Kidney (tissue), 14 donors: Measurements from ENCODE around the gene PSME2. TPM values are rescaled to one million over a fixed set of nuclear protein-coding genes. Genes with fewer than 3 reads are reported as not detected.

ENCODE experiments used
- DNase-seq, 5 donors: peaks; one replicate each; pipeline ENCODE4 v3.0.0-alpha.2; 2013 to 2020
- FAIRE-seq: peaks from 2 replicates; lab custom pipeline; 2012; peaks lifted over from hg19 to GRCh38; lab: Jason Lieb, UNC
- H3K27ac ChIP-seq, 2 donors: one replicate each; pipeline ENCODE4 v1.7.0; 2013; ENCODE audit warnings: low read depth in 2 of 2, low read length in 2 of 2, inconsistent platforms in 1 of 2
- H3K27me3 ChIP-seq: one replicate; pipeline ENCODE4 v1.7.1; 2013; ENCODE audit warnings: low read length, inconsistent platforms; ENCODE audit not compliant: control insufficient read depth, insufficient read depth
- H3K36me3 ChIP-seq, 3 donors: one replicate each; pipeline versions ENCODE4 v1.7.0 to v1.7.1; 2013; ENCODE audit warnings: low read length in 3 of 3, control low read depth in 1 of 3, inconsistent platforms in 1 of 3; ENCODE audit not compliant: insufficient read depth in 3 of 3, control insufficient read depth in 2 of 3
- H3K4me1 ChIP-seq, 3 donors: one replicate each; pipeline versions ENCODE4 v1.7.0 to v1.7.1; 2013; ENCODE audit warnings: low read length in 3 of 3, inconsistent platforms in 1 of 3, low read depth in 1 of 3; ENCODE audit not compliant: control insufficient read depth in 2 of 3, insufficient read depth in 2 of 3
- H3K4me3 ChIP-seq, 3 donors: one replicate each; pipeline versions ENCODE4 v1.7.0 to v1.8.1; 2013; ENCODE audit warnings: low read length in 3 of 3, control low read depth in 1 of 3, inconsistent platforms in 1 of 3
- H3K9ac ChIP-seq, 3 donors: one replicate each; pipeline versions ENCODE4 v1.7.0 to v1.7.1; 2013; ENCODE audit warnings: low read length in 3 of 3, control low read depth in 1 of 3, inconsistent platforms in 1 of 3
- H3K9me3 ChIP-seq, 3 donors: one replicate each; pipeline versions ENCODE4 v1.7.0 to v1.7.1; 2013; ENCODE audit warnings: low read length in 3 of 3, control low read depth in 1 of 3, inconsistent platforms in 1 of 3; ENCODE audit not compliant: control insufficient read depth in 2 of 3, insufficient read depth in 1 of 3
- CTCF ChIP-seq: IDR thresholded peaks from 3 replicates; pipeline ENCODE4 v1.5.1; 2012; ENCODE audit warnings: mild to moderate bottlenecking, moderate library complexity, borderline replicate concordance; ENCODE audit not compliant: insufficient read depth; ENCODE audit errors: extremely low read depth
- intact Hi-C: fragments of 100-400 bp; cut with DNase I; formaldehyde crosslinking; loops from one replicate; pipeline ENCODE4 v1.11.1; 2022
- polyA plus RNA-seq: library from polyadenylated mRNA; stranded (reverse); fragments of 350-450 nt; fragmentation: Illumina TruSeq; extraction: RNeasy Lipid Tissue Mini Kit (QIAGEN cat#74804); gene quantifications from one replicate; pipeline ENCODE4 v1.2.3, GENCODE V29; 2014; ENCODE audit warnings: low read depth, low replicate concordance; ENCODE audit not compliant: insufficient read depth
- total RNA-seq: library from RNA; stranded (reverse); fragmentation: NEBNext Ultra II Directional; extraction: Animal tissue kit (Norgen Biotek cat#: 25700); gene quantifications from one replicate; pipeline ENCODE4 v1.2.1, GENCODE V29; 2021
- donor health status: control.
- donor health status: control.
- donor health status: control.
- donor health status: control.
- donor health status: control.
- donor health status: DM: yes; HTN: yes; CAD: no.
- donor health status: Normal renal cell carcinoma (clear cell type).

The PSME2 gene
- total and polyA plus RNA-seq, 2 donors from 2014 or later, result 148 to 289 TPM

DNA sequence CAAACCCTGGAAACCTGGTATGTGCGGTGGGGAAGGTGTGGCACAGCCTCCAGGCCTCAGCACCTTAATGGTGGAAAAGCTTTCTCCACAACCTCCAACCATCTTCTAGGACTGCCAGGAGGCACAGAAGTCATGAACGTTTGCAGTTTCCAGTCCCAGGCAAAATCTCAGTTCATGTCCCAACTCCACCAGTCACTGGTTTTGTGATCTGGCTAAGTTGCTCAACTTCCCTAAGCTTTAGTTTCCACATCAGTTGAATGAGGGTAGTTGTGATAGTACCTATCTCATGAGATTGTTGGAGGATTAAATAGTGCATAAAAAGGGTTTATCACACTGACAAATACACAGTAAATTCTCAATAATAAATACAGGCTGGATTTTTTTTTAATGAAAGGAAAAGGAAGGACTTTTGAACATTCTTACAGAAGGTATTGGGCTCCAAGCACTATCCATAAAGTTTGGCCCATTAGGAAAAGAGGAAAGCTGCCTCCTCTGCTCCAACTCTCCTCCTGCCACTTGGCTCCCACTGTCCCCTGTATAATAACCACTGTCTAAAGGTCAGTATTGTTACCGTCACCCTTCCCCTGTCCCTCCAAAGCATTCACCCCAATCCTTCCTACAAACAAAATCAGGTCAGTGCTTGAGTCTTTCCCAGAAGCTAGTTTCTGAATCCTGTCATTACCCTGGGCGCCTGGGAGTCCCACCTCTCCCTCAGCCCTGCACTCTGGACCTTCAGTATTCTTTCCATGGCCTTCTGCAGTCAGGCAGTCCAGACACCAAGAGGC, 46.0 kb downstream of the PSME2 start:
- Histone ChIP-seq H3K27ac (no peak overlapping the region), H3K4me1 (peaks cover 0 to 10% (median 0%) of the 10 kb centered on the region in 3 donors), H3K9me3 (no peaks in the 10 kb centered on the region), H3K9ac (no peak overlapping the region), H3K4me3 (no peak overlapping the region), H3K36me3 (peaks cover 0 to 31% (median 16%) of the 10 kb centered on the region in 3 donors), H3K27me3 (no peaks in the 10 kb centered on the region)
- intact Hi-C loops, result no loop called here
- no peak for TF ChIP-seq CTCF
- DNase-seq, result peak in 1 of 5 donors; percentile 7
- FAIRE-seq, result no peak

DNA sequence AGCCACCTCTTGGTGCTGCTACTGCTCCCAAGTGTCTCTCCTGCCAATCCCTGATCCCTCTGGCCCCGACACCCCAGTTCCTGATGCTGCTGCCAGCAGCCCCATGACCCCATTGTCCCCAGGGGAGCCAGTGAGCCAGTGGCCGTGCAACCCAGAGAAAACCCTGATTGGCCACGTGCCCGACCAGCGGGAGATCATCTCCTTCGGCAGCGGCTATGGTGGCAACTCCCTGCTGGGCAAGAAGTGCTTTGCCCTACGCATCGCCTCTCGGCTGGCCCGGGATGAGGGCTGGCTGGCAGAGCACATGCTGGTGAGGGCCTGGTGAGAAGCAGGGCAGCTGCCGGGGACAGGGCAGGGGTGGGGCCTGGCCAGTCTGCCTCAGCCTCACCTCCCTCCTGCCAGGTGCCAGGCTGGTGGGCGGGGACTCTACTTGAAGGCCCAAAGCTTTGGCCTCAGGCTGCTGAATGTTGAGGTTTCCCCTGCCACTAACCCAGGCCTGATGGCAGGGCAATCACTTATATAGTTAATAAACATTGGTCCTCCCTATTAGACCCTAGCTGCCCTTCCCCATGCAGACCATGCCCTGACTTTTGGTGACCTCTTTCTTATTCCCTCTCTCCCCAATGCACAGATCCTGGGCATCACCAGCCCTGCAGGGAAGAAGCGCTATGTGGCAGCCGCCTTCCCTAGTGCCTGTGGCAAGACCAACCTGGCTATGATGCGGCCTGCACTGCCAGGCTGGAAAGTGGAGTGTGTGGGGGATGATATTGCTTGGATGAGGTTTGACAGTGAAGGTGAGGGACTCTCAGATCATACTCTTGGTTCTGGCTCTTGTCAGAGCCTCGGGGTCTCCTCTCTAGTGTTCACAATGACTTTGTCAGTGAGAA, 47.2 kb downstream of the PSME2 start:
- no peak for FAIRE-seq
- TF ChIP-seq CTCF, result no peak
- Histone ChIP-seq H3K27me3 (no peaks in the 10 kb centered on the region), H3K4me3 (no peak overlapping the region), H3K9me3 (no peaks in the 10 kb centered on the region), H3K27ac (no peak overlapping the region), H3K36me3 (peaks cover 0 to 31% (median 16%) of the 10 kb centered on the region in 3 donors), H3K4me1 (peaks cover 0 to 14% (median 4%) of the 10 kb centered on the region in 3 donors), H3K9ac (no peak overlapping the region)
- intact Hi-C loops, result no loop called here
- peak in 1 of 5 donors; percentile 71 for DNase-seq

DNA sequence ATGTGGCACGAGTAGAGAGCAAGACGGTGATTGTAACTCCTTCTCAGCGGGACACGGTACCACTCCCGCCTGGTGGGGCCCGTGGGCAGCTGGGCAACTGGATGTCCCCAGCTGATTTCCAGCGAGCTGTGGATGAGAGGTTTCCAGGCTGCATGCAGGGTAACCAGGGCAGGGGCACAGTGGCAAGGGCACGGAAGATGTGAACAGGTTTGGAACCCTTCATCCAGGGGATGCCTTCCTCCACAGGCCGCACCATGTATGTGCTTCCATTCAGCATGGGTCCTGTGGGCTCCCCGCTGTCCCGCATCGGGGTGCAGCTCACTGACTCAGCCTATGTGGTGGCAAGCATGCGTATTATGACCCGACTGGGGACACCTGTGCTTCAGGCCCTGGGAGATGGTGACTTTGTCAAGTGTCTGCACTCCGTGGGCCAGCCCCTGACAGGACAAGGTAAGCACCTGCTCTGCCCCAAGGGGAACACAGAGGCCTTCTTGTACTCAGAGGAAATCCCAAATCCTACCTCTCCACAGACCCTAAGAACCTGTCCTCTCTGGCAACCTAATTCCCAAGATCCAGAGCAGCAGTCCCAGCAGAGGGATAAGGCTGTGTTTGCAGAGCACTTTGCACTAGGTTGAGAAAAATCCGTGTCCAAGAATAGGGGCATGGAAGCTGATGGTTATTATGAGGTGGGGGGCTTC, 48.0 kb downstream of the PSME2 start:
- no peak for FAIRE-seq
- Histone ChIP-seq H3K27ac (no peak overlapping the region), H3K4me1 (peaks cover 0 to 18% (median 4%) of the 10 kb centered on the region in 3 donors), H3K4me3 (no peak overlapping the region), H3K27me3 (no peaks in the 10 kb centered on the region), H3K36me3 (peaks cover 0 to 31% (median 14%) of the 10 kb centered on the region in 3 donors), H3K9ac (no peak overlapping the region), H3K9me3 (no peaks in the 10 kb centered on the region)
- peak in 1 of 5 donors; percentile 49 for DNase-seq
- no peak for TF ChIP-seq CTCF
- intact Hi-C loops, result no loop called here
